Effector CD8-positive, alpha-beta T cell (primary cell): ENCODE data around the gene LRRTM1.

Experiments used
- DNase-seq: peaks from one replicate; lab custom pipeline; 2025; lab: John Stamatoyannopoulos, UW
- total RNA-seq, 4 experiments: gene quantifications; one replicate each; lab custom pipeline; 2026; lab: John Stamatoyannopoulos, UW

LRRTM1 gene, protein sequence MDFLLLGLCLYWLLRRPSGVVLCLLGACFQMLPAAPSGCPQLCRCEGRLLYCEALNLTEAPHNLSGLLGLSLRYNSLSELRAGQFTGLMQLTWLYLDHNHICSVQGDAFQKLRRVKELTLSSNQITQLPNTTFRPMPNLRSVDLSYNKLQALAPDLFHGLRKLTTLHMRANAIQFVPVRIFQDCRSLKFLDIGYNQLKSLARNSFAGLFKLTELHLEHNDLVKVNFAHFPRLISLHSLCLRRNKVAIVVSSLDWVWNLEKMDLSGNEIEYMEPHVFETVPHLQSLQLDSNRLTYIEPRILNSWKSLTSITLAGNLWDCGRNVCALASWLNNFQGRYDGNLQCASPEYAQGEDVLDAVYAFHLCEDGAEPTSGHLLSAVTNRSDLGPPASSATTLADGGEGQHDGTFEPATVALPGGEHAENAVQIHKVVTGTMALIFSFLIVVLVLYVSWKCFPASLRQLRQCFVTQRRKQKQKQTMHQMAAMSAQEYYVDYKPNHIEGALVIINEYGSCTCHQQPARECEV
- 0 to 0.18 (median 0) reads per million in 4 experiments for total RNA-seq

- no peak for DNase-seq
These were observed at the start of gene LRRTM1 for GRCh38 chr2:80303909-80304837. Gene LRRTM1, minus strand, starts transcription at chr2:80304752. Its CDS starts 933 bp downstream, at chr2:80303819.

GRCh38 chr2:80351231-80351630 is 46.7 kb upstream of the LRRTM1 start:
- DNase-seq = no peak

DNA sequence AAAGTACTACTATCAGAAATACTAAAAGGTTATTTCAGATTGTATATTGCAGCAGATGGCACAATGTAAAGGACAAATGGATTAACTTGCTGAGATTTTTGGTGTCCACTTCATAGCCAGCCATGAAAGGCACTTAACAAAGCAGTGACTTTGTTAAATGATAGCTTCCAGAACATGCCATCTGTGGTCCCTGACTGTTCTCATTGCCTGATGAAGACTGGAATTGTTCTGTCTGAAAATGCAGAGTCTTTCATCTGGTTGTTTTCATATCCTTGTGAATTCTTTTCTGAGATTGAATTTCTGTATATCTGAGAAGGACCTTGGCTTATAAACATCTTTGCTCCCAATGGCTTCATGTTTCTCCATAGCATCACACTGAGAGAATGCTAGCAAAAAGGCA is 44.4 kb upstream of the LRRTM1 start:
- DNase-seq = no peak

DNA sequence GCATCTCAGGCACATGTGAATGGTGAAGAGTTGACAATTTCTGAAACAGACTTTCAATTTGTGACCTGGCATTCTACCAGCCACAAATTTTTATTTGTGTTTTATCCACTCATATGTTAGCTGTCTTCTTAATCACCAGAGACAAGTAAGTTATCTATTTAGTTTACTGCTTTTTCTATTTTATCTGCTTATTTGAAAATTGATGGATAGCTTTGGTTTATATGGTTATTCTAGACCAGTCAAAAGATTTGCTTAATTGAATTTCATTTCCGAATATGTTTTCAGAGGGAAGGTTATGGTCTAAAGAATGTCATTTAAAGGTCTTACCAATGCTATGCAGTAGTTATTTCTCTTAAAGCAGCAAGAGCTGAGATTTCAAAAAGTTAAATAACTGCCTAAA is 43.5 kb upstream of the LRRTM1 start:
- DNase-seq = no peak

DNA sequence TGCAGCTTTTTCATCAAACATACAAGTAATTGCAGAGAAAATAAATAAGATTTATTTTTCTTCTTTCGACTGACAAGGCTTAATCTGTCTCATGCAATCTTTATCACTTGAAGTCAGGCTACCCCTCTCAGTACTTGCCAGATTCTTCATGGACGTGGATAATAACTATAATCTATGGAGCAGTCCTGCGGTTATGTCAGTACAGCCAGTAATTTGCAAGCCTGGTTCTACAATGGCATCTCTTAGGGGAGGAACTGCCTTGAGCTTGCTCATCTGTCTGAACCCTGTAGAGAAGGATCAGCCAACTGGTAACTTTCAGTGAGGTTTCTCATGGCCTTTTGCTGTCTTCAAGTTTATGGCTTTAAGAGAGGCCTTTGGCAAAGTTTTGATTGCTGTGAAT is 35.5 kb upstream of the LRRTM1 start:
- DNase-seq = no peak

GRCh38 chr2:80338794-80339193 is 34.2 kb upstream of the LRRTM1 start:
- no peak for DNase-seq

DNA sequence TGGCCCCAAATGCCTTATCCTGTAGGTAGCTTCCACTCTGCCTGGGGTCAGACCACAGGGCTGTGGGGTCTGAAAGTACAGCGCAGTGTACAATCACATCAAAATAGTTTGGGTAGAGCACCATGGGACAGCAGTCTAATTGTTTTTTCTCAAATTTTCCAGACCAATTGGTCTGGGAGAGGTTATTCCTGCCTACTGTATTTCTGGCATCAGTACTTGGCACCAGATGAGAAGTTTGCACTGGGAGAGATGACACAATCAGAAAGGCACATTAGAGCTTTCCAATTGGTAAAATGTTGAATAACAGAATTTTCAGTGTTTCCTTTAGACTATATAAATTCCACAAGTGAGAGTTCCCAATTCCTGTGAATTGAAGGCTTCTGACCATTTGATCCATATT is 30.9 kb upstream of the LRRTM1 start:
- no peak for DNase-seq

GRCh38 chr2:80333886-80334285 is 29.3 kb upstream of the LRRTM1 start:
- no peak for DNase-seq

DNA sequence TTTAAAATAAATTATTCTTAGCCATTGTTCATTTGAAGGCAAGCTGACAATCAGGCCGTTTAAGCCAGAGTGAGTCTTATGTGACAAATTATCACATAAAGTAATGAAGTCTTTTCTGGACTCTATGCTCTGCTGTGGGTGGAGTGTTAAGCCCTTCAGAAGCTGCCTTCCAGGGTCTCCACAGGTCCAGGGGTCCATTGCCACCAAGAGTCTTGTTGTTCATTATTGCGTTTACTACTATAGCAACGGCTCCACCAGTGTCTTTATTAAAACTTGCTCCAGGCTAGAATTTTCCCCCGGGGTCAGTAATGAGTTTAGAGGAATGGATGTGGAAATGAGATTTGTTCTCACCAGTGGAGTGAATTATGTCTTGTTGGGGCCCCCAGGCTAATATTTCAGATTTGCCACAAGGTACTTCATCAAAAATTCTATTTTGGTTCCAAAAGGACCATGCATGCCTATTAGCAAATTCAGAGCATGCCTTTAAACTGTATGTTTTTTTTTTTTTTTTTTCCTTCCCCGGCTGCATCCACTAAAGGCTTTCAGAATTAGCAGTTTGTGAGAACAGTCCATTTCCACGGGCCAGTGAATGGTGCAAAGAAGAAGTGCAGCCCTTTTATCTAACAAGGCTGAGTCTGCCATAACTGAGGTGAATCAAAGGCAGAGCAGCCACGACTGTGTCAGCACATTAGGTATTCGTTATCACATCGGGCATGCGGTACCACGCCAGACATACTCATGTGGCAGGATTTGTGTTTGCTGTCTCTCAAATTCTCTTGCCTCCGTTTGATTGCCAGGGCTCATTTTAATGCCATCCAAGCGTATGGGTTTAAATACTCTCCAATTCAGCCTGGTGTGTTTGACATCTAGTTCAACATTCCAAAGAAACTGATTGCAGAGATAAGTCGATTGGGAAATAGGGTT is 26.2 kb upstream of the LRRTM1 start:
- no peak for DNase-seq

- no peak for DNase-seq
These were observed 24.9 kb upstream of the LRRTM1 start for GRCh38 chr2:80329491-80329890.

DNA sequence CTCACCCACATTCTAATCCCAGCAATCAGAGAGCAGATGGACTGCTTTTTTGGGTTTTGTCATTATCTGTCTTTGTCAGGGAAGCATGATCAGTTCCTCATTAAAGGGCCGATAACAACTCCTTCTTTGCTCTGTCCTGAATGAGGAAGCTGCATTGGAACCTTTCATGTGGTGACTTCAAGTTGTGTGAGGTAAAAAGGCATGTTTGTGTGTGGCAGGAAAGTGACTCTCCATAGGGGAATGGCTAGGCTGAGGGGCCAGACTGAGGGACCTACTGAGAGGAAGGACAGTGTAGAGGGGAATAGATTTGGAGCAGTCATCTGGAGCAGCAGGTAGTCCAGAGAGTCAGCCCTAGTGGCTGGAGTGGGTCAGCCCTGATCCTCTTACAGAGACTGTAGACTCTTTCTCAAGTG is 23.6 kb upstream of the LRRTM1 start:
- DNase-seq = no peak

GRCh38 chr2:80326861-80327260 is 22.3 kb upstream of the LRRTM1 start:
- DNase-seq = no peak

DNA sequence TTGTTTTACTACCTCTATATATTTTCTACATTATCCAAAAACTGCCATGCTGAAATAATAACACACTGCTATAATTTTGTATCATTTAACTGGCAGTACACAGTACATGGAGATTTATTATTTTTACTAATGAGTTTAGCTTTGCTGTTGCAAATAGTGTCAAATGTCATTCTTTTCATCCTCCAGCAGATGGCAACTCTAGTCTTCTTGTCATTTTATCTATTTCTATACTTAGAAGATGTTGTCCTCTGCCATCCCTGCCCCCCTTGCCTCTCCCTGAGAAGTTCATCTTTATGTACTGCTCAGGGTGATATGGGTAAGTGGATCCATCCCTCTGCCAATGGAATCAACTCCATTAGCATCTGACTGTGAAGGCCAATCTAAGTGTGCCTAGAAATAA is 21.7 kb upstream of the LRRTM1 start:
- no peak for DNase-seq

- no peak for DNase-seq
These were observed 20.0 kb upstream of the LRRTM1 start for GRCh38 chr2:80324525-80324924.

- DNase-seq = no peak
These were observed 19.1 kb upstream of the LRRTM1 start for GRCh38 chr2:80323610-80324009.

DNA sequence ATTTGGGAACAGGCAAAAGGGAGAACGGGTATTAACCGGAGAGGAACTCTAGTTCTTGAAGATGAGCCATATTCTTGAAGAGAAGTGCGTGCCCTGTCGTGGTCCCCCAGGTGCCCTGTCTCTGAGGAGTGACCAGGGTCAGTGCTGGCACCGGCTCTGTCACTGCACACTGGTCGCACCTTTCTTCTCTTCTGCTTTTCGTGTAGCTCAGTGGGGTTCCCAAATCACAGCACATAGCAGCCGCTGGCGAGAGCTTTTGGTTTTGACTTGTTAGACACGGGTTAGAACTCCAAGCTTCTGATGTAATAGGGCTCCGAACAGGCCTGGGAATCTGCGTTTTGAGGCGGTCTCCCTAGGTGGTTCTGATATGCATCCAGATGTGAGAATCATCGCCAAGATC is 18.4 kb upstream of the LRRTM1 start:
- DNase-seq = no peak

DNA sequence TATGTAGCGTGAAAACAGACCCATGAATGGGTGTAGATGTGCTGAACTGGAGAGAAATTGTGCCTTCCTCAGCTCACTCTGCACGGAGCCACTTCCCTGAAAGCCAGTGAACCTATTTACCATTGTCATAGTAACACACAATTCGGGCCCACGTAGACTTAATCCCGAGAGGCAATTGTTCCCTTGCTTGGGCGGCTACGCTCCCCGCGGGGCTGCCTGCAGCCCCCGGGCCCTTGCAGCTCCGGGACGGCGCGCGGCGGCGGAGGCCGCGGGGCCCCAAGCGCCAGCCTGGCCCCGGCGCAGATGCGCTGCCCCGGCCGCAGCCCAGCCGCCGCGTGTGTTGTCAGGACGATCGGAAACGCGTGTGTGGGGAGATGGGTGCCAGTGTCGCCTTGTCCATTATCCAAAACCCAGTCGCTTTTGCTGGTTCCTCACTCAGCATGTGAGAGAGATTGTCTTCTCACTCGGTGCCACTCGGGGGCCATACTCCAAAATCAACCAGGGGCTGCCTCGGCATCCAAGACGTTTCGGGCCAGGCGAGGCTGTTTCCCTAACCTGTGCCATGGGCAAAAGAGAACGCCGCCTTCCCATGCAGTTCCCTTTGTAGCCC is 17.9 kb upstream of the LRRTM1 start:
- DNase-seq = no peak

DNA sequence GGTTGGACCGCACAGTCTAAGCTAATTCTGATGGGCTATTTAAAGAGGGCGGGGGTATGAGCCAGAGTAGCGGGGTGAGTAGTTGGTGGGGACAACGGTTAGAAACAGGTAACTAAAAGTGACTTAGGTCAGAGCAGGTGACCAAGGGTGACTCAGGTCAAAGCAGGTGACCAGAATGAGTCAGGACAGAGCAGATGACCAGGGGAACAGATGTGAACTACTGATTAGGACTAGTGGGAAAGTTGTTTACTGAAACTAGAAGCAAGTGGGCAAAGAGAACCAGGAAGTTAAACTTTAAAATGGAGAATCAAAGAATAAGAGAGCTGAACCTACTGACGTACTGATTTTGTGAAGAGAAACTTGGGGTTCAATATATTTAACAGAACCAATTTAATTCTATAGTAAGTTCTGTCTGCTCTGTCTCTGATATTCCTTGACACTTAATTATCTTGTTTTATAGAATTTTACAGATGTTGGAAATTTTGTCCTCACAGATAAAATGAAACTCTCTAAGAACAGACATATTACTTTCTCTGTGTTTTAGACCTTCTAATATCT is 7.8 kb upstream of the LRRTM1 start:
- no peak for DNase-seq

- DNase-seq = no peak
These were observed 6.8 kb upstream of the LRRTM1 start for GRCh38 chr2:80311304-80311703.

- DNase-seq = no peak
These were observed 1.3 kb downstream of the LRRTM1 start for GRCh38 chr2:80303006-80303908.
